RKO (cell line): ENCODE measurements around the gene CHAF1A.

Experiments used
- DNase-seq: peaks from one replicate; pipeline ENCODE4 v3.0.0-alpha.2; 2016; ENCODE audit warnings: low spot score

The CHAF1A gene

DNA sequence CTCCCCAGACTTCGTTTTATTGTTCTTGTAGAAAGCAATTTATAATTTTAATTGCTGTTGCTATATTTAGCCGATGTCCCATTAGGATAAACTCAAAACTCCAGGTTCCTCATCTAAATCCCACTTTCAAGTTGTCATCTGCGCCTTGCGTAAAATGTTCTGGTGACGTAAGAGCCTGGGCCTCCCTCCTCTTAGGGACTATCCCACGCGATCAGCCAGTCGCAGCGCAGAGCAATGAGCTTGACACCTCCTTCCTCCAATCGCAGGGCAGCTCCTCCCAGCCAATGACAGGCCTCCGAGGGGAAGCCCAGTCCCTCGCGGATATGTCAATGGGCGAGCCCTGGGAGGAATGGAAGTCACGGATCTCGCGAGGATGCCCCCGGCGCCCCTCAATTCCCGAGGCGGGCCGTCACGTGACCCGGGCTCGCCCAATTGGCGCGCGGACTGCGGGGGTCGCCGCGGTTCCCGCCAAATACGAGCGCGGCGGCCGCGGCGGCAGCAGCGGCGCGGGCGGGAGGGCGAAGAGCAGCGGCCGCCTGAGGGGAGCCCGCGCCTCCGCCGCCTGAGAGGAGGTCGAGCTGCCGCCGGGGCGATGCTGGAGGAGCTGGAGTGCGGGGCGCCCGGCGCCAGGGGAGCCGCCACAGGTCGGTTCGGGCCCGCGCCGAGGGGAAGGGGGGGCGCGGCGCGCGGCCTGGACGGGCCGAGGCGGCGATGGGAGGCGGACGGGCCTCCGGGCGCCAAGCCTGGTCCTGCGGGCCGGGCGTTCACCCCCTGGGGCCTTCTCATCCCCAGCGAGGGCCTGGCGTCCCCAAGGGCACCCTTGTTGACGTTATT is at the start of gene CHAF1A:
Gene CHAF1A, plus strand, starts transcription at position 470 of the 834 bp plus-strand sequence. Its CDS starts 123 bp downstream, at position 593.
- DNase-seq: peak; percentile 100

- peak; percentile 66 for DNase-seq
Observed at GRCh38 chr19:4352701-4353121, 49.7 kb upstream of the CHAF1A start.

- DNase-seq: no peak
Observed at GRCh38 chr19:4354282-4354681, 48.2 kb upstream of the CHAF1A start.

DNA sequence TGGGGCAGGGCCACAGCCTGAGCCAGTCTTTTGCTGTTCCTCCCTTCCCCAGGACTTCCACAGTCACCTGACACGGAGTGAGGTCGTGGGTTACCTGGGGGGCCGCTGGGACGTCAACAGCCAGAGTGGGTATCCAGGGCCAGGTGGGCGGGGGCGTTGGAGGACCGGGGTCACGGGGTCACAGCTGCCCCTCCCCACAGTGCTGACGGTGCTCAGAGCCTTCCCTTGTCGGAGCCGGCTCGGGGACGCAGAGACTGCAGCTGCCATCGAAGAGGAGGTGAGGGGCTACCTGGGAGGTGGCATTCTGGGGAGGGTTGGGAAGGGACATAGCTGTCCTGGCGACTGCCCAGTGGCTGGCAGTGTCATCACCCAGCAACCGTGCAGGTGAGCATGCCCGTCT is 47.5 kb upstream of the CHAF1A start:
- DNase-seq: no peak

DNA sequence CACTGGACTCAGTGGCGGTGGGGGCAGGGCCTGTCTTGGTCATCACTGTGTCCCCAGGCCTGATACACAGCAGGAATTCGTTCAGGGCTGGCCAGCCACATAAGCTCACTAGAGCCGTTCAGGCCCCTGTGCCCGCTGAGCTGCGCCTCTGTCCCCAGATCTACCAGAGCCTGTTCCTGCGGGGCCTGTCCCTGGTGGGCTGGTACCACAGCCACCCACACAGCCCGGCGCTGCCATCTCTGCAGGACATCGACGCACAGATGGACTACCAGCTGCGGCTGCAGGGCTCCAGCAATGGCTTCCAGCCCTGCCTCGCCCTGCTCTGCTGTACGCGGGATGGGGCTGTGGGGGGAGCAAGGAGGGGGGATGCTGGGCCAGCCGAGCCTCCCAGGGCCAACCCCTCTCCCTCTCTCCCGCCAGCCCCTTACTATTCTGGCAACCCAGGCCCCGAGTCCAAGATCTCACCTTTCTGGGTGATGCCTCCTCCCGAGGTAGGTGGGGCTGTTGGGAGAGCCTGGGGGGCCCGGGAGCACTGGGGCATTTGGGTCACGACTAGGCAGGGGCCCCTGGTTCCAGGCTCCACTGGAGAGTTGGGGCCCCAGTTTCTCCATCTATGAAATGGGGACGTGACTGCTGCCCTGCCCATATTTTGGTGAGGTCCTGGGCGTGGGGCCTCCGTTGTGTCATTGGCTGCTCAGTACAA is 45.2 kb upstream of the CHAF1A start:
- DNase-seq: no peak

GRCh38 chr19:4357921-4358326 is 44.5 kb upstream of the CHAF1A start:
- DNase-seq: no peak

- DNase-seq: no peak
Observed at GRCh38 chr19:4358709-4359626, 43.5 kb upstream of the CHAF1A start.

DNA sequence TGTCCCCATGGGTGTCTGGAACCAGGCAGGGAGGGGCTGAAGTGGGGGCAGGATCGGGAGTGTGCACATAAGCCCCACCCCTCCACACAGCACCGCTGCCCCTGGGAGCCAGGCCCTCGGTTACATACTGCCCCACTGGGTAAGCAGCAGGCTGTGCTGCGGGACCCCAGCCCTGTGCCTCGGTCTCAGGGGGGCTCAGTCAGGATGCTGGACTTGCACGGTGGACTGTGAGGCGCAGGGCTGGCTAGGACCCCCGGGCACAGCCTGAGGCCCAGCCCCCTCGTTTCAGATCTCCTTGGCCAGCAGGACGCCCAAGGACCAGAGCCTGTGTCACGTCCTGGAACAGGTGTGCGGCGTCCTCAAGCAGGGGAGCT is 42.8 kb upstream of the CHAF1A start:
- no peak for DNase-seq

- no peak for DNase-seq
Observed at GRCh38 chr19:4360081-4360569, 42.3 kb upstream of the CHAF1A start.

DNA sequence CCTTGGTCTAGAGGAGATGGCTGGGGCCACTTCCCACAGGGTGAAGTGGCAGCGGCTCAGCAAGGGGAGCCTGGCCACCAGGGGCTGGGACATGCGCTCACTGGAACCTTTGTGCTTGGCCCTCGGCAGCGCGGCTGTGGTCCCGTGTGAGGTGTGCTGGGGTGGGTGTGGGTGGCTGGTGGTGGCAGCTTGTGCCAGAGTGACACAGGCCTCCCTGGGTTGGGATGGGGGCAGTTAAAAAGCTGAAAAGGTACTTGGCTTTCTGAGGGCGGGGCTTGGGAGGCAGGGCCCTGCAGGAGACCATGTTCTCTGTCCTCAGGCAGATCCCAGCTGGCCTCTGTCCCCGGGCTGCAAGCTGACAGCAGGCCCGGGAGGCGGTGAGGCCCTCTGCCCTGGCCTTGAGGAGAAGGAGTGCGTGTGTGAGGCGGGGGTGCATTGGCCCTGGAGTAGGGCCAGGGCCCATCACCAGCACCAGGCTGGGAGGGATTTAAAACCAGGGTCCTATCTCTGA is 41.7 kb upstream of the CHAF1A start:
- no peak for DNase-seq

DNA sequence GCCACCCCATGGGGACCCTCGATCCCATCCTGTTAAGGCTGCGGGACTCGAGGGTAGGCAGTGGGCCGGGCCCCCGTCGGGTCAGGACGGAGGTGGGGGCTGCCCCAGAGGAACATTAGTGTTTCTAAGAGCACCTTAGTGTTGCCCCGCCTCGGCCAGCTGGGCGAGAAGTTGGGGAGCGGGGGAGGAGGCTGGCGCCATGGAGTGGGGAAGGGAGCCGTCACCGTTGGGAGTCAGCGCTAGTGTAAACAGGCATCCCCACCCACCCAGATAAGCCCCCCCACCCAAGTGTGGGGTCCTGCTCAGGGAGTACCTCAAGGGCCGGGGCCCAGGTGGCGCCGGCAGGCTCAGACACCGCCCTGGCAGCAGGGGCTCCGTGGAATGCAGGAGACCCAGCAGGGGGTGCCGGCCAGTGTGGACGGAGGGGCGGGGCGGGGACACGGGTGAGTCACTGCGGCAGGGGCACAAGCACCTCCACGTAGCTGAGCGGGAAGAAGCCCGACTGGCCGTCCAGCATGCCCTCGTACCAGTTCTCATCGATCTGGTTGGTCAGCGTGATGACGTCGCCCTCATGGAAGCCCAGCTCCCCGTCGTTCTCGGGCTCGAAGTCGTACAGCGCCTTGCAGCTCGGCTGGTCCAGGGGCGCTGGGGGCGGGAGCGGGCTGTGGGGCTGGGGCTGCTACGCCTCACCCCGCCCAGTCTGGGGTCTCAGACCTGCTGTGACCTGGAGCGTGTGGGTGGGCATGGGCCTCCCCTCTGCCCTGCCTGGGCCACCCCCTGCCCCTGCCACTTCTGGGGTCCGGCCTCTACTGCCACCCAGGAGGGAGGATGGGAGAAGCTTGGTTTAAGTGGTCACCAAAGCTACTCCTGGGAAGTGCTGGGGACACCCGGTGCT is 41.0 kb upstream of the CHAF1A start:
- no peak for DNase-seq

GRCh38 chr19:4362101-4362828 is 40.2 kb upstream of the CHAF1A start:
- no peak for DNase-seq

DNA sequence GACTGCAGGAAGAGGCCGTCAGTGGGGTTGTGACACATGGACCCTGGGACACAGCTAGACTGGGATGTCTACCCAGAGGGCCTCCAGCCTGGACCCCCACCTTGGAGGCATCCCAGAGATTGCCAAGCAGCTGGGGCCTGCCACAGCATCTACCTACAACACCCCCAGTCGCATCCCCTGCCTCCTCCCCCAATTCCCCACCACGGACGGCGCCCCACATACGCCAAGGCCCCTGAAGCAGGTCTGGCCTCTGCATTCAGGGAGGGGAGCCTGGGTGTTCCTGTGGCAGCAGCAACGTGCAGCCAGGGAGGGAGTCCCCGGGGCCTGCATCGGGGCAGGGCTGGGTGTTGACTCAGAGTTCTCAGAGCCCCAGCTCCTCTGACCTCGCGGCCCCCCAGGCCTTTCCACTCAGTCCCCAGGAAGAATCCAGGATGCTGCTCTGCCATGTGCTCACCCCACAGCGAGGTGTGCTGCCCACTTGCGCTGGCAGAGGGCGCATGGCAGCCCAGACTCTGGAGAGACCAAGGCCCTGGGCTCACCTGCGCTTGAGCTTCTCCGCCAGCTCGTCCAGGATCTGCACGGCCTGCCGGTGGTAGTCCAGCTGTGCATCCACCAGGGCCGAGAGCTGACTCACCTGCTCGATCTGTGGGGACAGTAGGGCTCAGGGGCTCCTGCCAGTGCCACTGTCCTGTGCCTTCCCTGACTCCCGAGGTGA is 39.5 kb upstream of the CHAF1A start:
- peak; percentile 42 for DNase-seq

GRCh38 chr19:4363571-4364304 is 38.7 kb upstream of the CHAF1A start:
- no peak for DNase-seq

GRCh38 chr19:4365341-4365740 is 37.1 kb upstream of the CHAF1A start:
- DNase-seq: no peak

DNA sequence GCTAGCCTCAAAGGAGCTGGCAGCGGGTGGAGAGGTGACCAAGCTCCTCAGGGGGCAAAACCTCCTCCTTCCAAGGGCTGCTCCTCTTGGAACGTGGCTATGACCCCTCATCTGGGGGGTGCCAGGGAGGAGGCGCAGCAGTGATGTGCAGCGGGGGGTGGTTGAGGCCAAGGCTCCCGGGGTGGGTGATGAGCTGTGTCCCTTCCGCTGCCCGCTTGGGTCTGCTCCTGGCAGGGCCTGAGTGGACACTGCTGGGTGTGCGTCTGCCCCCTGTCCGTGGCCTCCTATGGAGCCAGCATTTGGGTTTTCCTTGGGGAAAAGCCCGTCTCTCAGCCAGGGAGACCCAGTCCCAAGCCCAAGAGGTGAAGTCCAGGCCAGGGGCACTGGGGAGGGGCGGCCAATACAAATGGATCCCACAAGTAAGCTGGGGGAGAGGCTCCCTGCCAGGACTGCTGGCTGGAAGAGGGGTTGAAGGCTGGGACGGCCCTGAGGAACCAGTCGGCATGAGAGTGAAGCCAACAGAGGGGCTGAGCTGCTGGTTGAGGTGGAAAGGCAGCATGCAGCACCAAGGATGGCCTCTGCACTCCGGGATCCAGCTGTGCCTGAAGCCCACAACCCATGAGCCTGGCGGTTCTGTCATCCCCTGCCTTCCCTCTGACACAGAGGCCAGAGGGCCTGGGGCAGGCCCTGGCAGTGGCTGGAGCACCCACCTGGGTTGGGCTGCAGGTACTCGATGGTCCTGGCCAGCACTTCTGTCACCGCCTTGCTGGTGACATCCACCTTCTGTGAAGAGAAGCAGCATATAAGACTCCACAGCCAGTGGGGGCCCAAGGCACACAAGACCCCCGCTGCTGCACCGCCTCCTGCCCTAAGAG is 36.4 kb upstream of the CHAF1A start:
- DNase-seq: no peak

DNA sequence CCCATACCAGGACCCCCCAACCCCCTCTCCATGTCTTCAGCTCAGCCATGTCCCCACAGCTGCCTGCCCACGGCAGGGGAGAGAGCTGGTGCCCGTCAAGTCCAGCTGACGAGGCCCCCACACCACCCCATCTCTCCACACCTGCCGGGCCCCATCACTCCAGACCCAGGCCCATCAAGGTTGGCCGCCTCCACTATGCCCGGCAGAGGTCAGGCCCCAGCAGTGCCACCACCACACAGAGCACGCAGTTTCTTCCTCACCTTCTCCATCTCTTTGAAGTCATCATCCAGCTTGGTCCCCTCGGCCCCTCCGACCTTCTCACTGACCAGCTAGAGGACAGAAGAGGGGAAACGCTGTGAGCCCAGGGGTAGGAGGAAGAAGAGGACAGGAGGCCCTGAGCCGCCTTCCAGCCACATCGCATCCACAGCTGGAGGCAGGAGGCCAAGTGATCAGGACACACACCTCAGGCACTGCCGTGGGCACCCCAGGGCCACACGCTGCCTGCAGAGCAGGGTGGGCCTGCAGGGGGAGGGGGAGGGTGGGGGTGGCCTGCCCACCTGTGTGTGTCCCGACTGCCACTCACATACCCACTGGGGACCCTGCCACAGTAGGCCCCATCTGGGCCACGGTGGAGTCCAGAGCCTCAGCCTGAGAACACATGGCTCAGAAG is 35.6 kb upstream of the CHAF1A start:
- DNase-seq: no peak
